Stimulated activated CD4-positive, alpha-beta T cell treated with anti-CD3 and anti-CD28 coated beads, Interleukin-2, amount 100 ng/mL, for 48 hours (primary cell): ENCODE results near the gene SCCPDH.

Experiments used
- DNase-seq, 2 donors: peaks; one replicate each; pipeline ENCODE4 v3.0.0-alpha.2; 2020

The SCCPDH gene

GRCh38 chr1:246786606-246787238, 62.5 kb downstream of the SCCPDH start:
- DNase-seq: no peak

GRCh38 chr1:246787781-246788513, 63.7 kb downstream of the SCCPDH start:
- no peak for DNase-seq

GRCh38 chr1:246788895-246789338, 64.7 kb downstream of the SCCPDH start:
- no peak for DNase-seq

- DNase-seq: no peak
Measured at GRCh38 chr1:246789454-246790339, 65.5 kb downstream of the SCCPDH start.

- DNase-seq: no peak
Measured at GRCh38 chr1:246790364-246790763, 66.2 kb downstream of the SCCPDH start.

- DNase-seq: no peak
Measured at GRCh38 chr1:246790833-246791232, 66.6 kb downstream of the SCCPDH start.

- no peak for DNase-seq
Measured at GRCh38 chr1:246791303-246791918, 67.2 kb downstream of the SCCPDH start.

GRCh38 chr1:246792603-246793002, 68.4 kb downstream of the SCCPDH start:
- no peak for DNase-seq

GRCh38 chr1:246793356-246793896, 69.2 kb downstream of the SCCPDH start:
- DNase-seq: no peak

GRCh38 chr1:246794048-246794827, 70.0 kb downstream of the SCCPDH start:
- no peak for DNase-seq

- DNase-seq: no peak
Measured at GRCh38 chr1:246794828-246795671, 70.8 kb downstream of the SCCPDH start.

- no peak for DNase-seq
Measured at GRCh38 chr1:246795906-246796694, 71.9 kb downstream of the SCCPDH start.

- DNase-seq: no peak
Measured at GRCh38 chr1:246797157-246797556, 72.9 kb downstream of the SCCPDH start.

- no peak for DNase-seq
Measured at GRCh38 chr1:246797597-246797996, 73.4 kb downstream of the SCCPDH start.

- no peak for DNase-seq
Measured at GRCh38 chr1:246798107-246798506, 73.9 kb downstream of the SCCPDH start.

- DNase-seq: no peak
Measured at GRCh38 chr1:246798606-246799496, 74.6 kb downstream of the SCCPDH start.

GRCh38 chr1:246800356-246800755, 76.1 kb downstream of the SCCPDH start:
- no peak for DNase-seq

GRCh38 chr1:246800756-246801155, 76.5 kb downstream of the SCCPDH start:
- no peak for DNase-seq
